GM20000 (cell line): ENCODE data around the gene CHD6.

Experiments used
- DNase-seq: peaks from one replicate; pipeline ENCODE4 v3.0.0; 2012; ENCODE audit warnings: low spot score
- TF ChIP-seq, protein P1 (sequence below): IDR thresholded peaks from 2 replicates; pipeline ENCODE4 v1.5.1; 2012; ENCODE audit warnings: mild to moderate bottlenecking, control low read depth; ENCODE audit errors: extremely low read depth, missing control alignments

Gene CHD6

DNA sequence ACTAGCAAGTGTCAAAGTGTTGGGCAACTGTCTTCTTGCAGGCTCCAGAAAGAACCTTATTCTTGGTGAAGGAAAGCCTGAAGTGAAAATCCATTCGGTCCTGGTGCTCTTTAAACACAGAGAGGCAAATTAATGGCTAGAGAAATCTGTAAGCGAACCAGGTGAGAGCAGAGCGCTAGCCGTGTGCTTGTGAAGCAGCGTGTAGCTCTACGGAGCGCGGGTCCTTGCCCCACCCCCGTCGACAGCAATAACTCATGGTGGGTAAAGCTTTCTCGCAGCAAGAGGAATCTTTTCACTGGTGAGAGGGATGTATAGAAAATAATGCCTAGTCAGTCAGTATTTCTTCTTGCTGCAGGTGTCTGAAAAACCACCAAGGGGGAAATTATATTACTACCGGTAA is 214.6 kb downstream of the CHD6 start:
- TF ChIP-seq, protein P1, sequence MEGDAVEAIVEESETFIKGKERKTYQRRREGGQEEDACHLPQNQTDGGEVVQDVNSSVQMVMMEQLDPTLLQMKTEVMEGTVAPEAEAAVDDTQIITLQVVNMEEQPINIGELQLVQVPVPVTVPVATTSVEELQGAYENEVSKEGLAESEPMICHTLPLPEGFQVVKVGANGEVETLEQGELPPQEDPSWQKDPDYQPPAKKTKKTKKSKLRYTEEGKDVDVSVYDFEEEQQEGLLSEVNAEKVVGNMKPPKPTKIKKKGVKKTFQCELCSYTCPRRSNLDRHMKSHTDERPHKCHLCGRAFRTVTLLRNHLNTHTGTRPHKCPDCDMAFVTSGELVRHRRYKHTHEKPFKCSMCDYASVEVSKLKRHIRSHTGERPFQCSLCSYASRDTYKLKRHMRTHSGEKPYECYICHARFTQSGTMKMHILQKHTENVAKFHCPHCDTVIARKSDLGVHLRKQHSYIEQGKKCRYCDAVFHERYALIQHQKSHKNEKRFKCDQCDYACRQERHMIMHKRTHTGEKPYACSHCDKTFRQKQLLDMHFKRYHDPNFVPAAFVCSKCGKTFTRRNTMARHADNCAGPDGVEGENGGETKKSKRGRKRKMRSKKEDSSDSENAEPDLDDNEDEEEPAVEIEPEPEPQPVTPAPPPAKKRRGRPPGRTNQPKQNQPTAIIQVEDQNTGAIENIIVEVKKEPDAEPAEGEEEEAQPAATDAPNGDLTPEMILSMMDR: no peak
- DNase-seq: no peak

DNA sequence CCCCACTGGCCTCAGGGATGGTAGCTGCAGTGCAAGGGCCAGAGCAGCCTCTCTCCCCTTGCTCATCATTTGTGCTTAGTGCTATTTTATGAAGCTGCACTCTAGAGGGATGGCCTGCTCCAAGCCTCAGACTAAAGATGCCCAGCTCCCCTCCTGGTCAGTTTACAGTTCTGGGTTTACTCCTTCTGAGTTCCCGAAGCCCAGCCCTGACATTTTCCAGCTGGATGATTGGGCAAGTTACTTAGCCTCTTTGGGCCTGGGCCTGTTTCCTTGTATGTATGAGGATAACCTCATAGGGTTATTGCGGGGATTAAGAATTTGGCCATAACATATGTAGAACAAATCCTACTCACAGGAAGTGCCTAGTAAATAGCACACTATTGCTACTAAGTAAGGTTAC is 219.8 kb downstream of the CHD6 start:
- TF ChIP-seq, protein P1: no peak
- DNase-seq: no peak

DNA sequence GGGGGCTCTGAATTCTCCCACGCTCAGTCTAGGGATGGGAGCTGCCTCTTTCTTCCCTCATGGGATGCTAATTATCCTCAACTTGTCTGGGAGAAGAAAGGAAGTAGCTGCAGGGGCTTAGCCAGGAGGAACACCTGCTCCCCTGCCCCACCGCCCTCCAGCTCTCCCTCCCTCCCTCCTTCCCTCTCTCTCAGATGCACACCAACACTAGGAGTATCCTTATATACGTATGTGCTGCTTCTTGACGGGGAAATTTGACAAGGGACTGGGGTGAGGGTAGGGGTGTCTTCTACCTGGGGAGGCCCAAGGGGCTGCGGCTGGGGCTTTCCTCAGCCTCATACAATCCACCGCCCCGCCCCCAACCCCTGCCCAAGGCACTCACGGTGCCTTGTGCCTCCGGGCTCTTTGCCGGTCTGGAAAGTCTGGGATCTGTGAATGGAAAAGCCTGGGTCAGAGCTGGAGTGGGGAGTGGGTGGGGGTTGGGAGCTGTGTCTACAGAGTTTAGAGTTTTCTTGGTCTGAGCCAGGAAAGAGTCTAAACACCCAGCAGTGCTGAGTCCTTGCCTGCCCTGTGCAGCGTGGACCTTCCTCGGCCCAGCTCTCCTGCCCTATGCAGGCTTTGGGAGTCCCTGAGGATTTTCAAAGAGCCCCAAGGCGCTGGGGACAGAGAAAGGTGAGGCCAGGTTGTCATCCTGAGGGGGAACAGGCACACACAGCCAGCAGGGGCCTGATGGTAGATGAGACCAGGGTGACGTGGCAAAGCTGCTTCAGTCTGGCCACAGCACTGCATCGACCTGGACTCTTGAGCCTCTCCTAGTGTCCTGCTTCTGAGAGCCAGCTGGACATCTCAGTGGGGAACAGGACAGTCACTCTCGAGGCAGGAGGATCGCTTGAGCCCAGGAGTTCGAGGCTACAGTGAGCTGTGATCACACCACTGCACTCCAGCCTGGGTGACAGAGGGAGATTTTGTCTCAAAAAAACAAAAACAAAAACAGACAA is 222.2 kb downstream of the CHD6 start:
- DNase-seq: no peak
- TF ChIP-seq, protein P1: no peak

DNA sequence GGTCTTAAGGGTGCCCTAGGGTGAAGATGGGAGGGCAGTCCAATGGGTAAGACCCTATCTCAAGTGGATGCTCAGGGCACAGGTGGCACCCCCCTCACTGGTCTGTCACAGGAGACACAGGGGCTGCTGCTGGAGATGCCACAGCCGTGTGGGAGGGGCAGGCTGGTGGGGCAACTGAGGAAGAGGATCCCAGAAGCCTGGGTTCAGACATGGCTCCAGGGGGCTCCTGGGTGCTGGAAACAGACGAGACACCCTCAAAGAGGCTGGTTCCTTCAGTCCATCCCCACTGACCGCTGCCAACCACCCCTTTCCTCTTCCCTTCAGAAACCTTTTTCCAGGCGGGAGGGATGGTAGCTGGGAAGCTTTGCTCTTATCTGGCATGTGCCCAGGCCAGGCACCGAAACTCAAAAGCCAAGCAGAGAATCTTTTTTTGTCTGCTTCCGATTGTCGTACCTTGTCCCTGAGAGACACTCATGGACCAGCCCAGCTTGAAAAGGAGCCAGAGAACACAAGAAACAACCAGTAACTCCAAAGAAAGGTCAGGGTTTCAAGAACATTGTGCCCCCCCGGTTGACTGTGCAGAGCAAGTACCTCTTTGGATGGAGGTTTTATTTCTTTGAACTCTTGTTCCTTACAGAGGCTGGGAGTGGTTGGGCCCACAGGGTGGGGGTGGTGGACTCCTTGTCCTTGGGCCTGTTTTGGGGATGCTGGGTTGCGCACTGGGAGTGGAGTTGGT is 223.1 kb downstream of the CHD6 start:
- DNase-seq: no peak
- TF ChIP-seq, protein P1: no peak

DNA sequence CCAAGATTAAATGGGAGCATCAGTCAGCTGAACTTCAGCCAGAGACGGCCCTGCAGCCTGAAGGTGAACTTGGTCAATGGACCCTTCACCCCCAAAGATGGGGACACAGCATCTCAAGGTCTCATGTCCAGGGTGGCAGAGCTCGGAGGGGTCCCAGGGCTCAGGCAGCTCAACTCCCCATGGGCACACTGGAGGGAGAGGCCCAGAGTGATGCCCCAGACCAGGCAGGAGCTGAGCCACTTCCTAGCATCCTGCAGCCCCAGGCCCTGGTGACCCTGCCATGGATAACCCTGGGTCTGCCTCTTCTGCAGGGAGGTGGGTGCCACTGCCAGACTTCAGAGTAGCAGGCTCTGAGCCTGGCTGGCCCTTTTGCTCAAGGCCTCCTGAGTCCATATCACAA is 224.1 kb downstream of the CHD6 start:
- no peak for DNase-seq
- TF ChIP-seq, protein P1: no peak

DNA sequence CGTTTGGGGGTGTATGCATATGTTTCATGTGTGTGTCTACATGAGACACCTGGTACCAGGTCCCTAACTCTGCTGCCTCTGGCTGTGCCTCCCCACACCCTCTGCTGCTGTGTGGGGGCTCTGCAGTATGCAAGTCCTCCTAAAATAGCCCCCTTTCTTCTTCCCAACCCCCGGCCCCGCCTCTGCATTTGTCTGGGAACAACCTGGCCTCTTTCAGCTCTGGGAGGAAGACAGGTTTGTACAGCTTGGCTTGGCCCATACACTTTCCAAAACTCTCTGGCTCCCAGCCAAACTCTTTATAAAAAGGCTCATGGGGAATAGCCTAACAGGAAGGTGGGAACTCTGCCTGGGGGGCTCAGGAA is 224.5 kb downstream of the CHD6 start:
- TF ChIP-seq, protein P1: no peak
- DNase-seq: no peak
